Body of pancreas (tissue), 4 donors: ENCODE measurements around the gene GPLD1. TPM values are rescaled to one million over a fixed set of nuclear protein-coding genes. Genes with fewer than 3 reads are reported as not detected.

Experiments used
- ATAC-seq: fragments of 150-250 bp; one replicate; pipeline ENCODE4 v1.9.1; 2016
- DNase-seq, 4 donors: peaks; one replicate each; pipeline ENCODE4 v3.0.0-alpha.2; 2019
- H3K27ac ChIP-seq, 4 donors: fragments of 200-600 bp; sonication (generic); 1 replicate in 3 of 4; 2 replicates in 1 of 4; pipeline versions ENCODE4 v1.5.1 to v1.6.1; 2016 to 2019; ENCODE audit warnings: mild to moderate bottlenecking in 1 of 4, mixed read lengths in 1 of 4, moderate library complexity in 1 of 4
- H3K27me3 ChIP-seq, 2 donors: fragments of 200-600 bp; sonication (generic); one replicate each; pipeline ENCODE4 v1.6.0; 2016; ENCODE audit warnings: mild to moderate bottlenecking in 1 of 2
- H3K36me3 ChIP-seq, 2 donors: fragments of 200-600 bp; sonication (generic); replicated peaks in 1 of 2; 2 replicates each; pipeline ENCODE4 v1.5.1; 2016; ENCODE audit warnings: low read depth in 2 of 2; ENCODE audit not compliant: insufficient read depth in 1 of 2
- H3K4me1 ChIP-seq: fragments of 200-600 bp; sonication (generic); one replicate; pipeline ENCODE4 v1.6.0; 2016
- H3K4me3 ChIP-seq, 2 donors: fragments of 200-600 bp; sonication (generic); 1 replicate in 1 of 2; 2 replicates in 1 of 2; pipeline ENCODE4 v1.5.1; 2016 to 2019
- H3K9me3 ChIP-seq, 3 donors: fragments of 200-600 bp; sonication (generic); 1 replicate in 2 of 3; 2 replicates in 1 of 3; pipeline ENCODE4 v1.5.1; 2016
- CTCF ChIP-seq, 7 experiments: fragments of 450-650 bp in 4 of 7; fragments of 200-600 bp in 3 of 7; sonication (generic) in 3 of 7; IDR thresholded peaks; one replicate each; pipeline ENCODE4 v1.5.1; 2016 to 2019; ENCODE audit warnings: antibody characterized with exemption in 7 of 7
- POLR2A ChIP-seq, 3 donors: fragments of 450-650 bp; IDR thresholded peaks; one replicate each; pipeline ENCODE4 v1.6.1; 2016; ENCODE audit warnings: antibody characterized with exemption in 3 of 3, mild to moderate bottlenecking in 2 of 3
- WGBS, 2 donors: methylation state at CpG; one replicate each; pipeline ENCODE4 v1.1.5; 2017; 5-methylcytosine and 5-hydroxymethylcytosine counted together
- intact Hi-C: fragments of 100-400 bp; cut with DNase I; formaldehyde crosslinking; loops from one replicate; pipeline ENCODE4 v1.15.1; 2023
- total RNA-seq, 2 donors: library from RNA; depleted of rRNA; stranded (reverse); fragments of >200 nt; gene quantifications; one replicate each; pipeline ENCODE4 v1.1.0, GENCODE V29; 2016

Gene GPLD1
- total RNA-seq, 2 donors from 2014 or later, result 0.66 to 2.6 TPM

DNA sequence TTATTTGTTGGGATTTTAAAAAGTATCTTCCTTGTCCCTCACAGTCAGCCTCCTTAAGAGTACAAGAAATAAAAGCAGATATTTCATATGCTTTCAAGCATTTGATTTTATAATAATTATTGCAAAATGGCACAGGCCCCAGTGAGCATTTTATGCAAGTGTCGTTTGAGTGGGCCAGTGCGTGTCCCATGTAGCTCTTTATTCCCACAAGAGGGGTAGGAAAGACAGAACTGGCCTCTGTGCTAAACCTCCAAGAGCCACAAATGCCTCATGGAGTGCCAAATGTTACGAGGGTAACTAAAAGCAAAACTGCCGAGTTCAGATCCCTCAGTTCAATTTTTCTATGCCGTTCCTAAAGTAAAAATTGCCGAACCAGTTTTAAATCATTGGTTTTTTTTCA is 12.7 kb downstream of the GPLD1 start:
- no peak overlapping the region for H3K4me3 ChIP-seq
- intact Hi-C loops, result no loop called here
- no peaks in the 10 kb centered on the region for H3K9me3 ChIP-seq
- no peaks in the 10 kb centered on the region for H3K4me1 ChIP-seq
- no peaks in the 10 kb centered on the region for H3K27me3 ChIP-seq
- 86 to 90% methylated on average over 6 of the region's 6 CpGs for WGBS, 2 donors
- no peak overlapping the region for H3K27ac ChIP-seq
- DNase-seq, result no peak
- no peak for TF ChIP-seq POLR2A (IDR thresholded peaks at IDR 0.05)
- TF ChIP-seq CTCF (IDR thresholded peaks at IDR 0.05), result no peak
- H3K36me3 ChIP-seq, result no peaks in the 10 kb centered on the region
- ATAC-seq, result no peak

DNA sequence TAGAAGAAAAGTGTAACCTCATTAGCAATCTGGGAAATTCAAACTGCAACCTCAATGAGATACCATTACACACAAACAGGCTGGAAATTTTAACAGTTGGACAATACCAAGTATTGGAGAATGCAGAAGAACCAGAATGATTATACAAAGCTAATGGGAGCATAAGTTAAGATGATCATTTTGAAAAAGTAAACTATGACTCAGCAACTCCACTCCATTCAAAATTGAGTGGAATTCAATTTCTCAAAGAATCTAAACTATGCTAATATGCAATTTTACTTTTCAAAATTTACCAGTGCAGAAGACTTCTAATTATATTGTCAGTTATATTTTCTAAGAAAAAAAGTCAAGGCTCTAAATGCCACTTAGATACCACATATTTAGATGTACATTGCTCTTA is 17.2 kb downstream of the GPLD1 start:
- intact Hi-C loops, result no loop called here
- H3K9me3 ChIP-seq, result no peaks in the 10 kb centered on the region
- H3K36me3 ChIP-seq, result no peaks in the 10 kb centered on the region
- ATAC-seq (no peak), DNase-seq (no peak)
- H3K4me1 ChIP-seq, result no peaks in the 10 kb centered on the region
- no peaks in the 10 kb centered on the region for H3K27me3 ChIP-seq
- no peak overlapping the region for H3K4me3 ChIP-seq
- TF ChIP-seq POLR2A (IDR thresholded peaks at IDR 0.05), result no peak
- no peak for TF ChIP-seq CTCF (IDR thresholded peaks at IDR 0.05)
- H3K27ac ChIP-seq, result no peak overlapping the region

GRCh38 chr6:24469811-24470210 is 19.6 kb downstream of the GPLD1 start:
- no peak for ATAC-seq
- Histone ChIP-seq H3K27me3 (no peaks in the 10 kb centered on the region), H3K4me1 (no peaks in the 10 kb centered on the region), H3K9me3 (no peaks in the 10 kb centered on the region), H3K4me3 (no peak overlapping the region), H3K27ac (no peak overlapping the region), H3K36me3 (no peaks in the 10 kb centered on the region)
- no peak for DNase-seq
- TF ChIP-seq CTCF (IDR thresholded peaks at IDR 0.05) (no peak), POLR2A (IDR thresholded peaks at IDR 0.05) (no peak)
- intact Hi-C loops, result no loop called here
- 82 to 85% methylated on average over 7 of the region's 7 CpGs for WGBS, 2 donors

DNA sequence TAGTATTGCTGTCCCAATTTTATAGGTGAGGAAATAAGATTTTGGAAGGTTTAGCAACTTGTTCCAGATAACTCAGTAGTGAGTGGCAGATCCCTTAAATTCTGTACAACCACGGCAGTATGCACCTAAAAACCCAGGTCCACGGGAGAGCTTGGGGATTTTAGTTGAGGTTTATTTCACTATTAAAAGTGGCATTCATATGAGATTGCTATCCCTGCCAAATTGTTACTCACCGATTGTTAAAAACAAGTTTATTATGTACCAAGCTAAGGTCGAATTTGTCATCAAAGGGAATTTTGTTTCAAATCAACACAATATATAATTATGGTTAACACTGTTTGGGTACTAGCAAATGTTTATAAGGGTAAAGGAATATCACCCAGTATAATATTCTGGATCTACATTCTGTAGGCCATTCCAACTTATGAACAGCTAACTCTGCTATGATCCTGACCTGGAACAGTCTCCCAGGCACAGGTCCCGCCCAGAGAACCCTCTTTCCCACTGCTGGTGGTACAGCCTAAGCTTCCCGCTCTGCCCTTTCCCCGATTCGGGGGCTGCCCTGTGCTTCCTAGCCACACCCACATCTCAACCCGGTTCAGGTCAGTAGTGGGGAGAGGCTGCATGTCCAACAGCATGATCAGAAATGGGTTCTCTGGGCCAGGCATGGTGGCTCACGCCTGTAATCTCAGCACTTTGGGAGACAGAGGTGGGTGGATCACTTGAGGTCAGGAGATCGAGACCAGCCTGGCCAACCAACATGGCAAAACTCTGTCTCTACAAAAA is 24.9 kb downstream of the GPLD1 start:
- Histone ChIP-seq H3K9me3 (no peaks in the 10 kb centered on the region), H3K27me3 (no peaks in the 10 kb centered on the region), H3K36me3 (no peaks in the 10 kb centered on the region), H3K27ac (no peak overlapping the region), H3K4me3 (no peak overlapping the region), H3K4me1 (no peaks in the 10 kb centered on the region)
- no peak for DNase-seq
- intact Hi-C loops, result no loop called here
- TF ChIP-seq CTCF (IDR thresholded peaks at IDR 0.05) (no peak), POLR2A (IDR thresholded peaks at IDR 0.05) (no peak)
- WGBS, 2 donors, result 79 to 83% methylated on average over 9 to 11 of the region's 11 CpGs
- no peak for ATAC-seq

DNA sequence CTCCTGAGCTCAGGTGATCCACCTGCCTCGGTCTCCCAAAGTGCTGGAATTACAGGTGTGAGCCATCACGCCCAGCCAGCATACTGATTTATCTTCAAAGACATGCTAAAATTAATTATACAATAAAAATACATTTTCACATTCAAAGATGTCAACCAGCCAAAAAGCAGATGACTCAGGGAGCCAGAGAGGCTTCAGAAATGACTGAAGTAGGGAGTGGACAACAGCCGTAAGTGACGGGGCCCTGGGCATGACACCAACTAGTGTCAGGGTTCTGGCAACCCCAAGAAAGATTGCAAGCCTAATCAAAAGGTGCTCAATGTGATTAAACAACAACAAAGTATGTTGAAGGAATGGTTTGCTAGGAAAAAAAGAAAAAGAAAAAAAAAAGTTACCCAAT is 28.4 kb downstream of the GPLD1 start:
- H3K27ac ChIP-seq, result no peak overlapping the region
- no peak for DNase-seq
- TF ChIP-seq POLR2A (IDR thresholded peaks at IDR 0.05), result no peak
- 85 to 87% methylated on average over 4 of the region's 4 CpGs for WGBS, 2 donors
- intact Hi-C loops, result no loop called here
- no peaks in the 10 kb centered on the region for H3K36me3 ChIP-seq
- no peaks in the 10 kb centered on the region for H3K4me1 ChIP-seq
- no peak for ATAC-seq
- no peaks in the 10 kb centered on the region for H3K27me3 ChIP-seq
- no peak overlapping the region for H3K4me3 ChIP-seq
- H3K9me3 ChIP-seq, result no peaks in the 10 kb centered on the region
